Measurements from ENCODE around the gene LIME1. TPM values are rescaled to one million over a fixed set of nuclear protein-coding genes. Genes with fewer than 3 reads are reported as not detected.

LIME1 gene
- total and polyA plus RNA-seq, 10 of the 15 experiments (the other 5 are each of a cell fraction or from before 2014, with no cell fraction given) = 0.35 to 154 (median 49.9) TPM

- Histone ChIP-seq H3K27me3 (replicated peaks in 1 of 2; ENCODE audit: control insufficient read depth in 2 of 2, insufficient read depth in 2 of 2, low read length in 1 of 2) (no peaks in the 10 kb centered on the region), H3K79me2 (ENCODE audit: control insufficient read depth, insufficient read depth, low read length) (peaks cover 29% of the 10 kb centered on the region), H3K36me3 (ENCODE audit: control insufficient read depth in 2 of 2, insufficient read depth in 2 of 2, low read length in 1 of 2) (peaks cover 8 to 25% of the 10 kb centered on the region in 2 experiments; a peak in 3 of 4 replicates), H3K9me3 (replicated peaks; ENCODE audit: control insufficient read depth, insufficient read depth, low read length) (0 out of 3 replicates have a peak, but pooled peaks cover under 1% of the 10 kb centered on the region), H3K4me3 (no peak overlapping the region), H4K20me1 (ENCODE audit: control insufficient read depth, insufficient read depth) (no peaks in the 10 kb centered on the region), H3K27ac (ENCODE audit: control insufficient read depth, insufficient read depth) (no peak overlapping the region), H3K4me1 (ENCODE audit: control insufficient read depth, insufficient read depth, low read length) (peaks cover 44% of the 10 kb centered on the region), H3K9ac (ENCODE audit: control insufficient read depth, insufficient read depth, low read length) (no peak overlapping the region), H3K4me2 (ENCODE audit: control insufficient read depth, insufficient read depth) (no peak overlapping the region), H2AFZ (ENCODE audit: control insufficient read depth, low read depth, low read length) (no peak overlapping the region)
- intact Hi-C loops (cut with micrococcal nuclease; ENCODE audit: unreplicated experiment) = no loop called here
- 97% methylated on average over 48 of the region's 48 CpGs for WGBS (ENCODE audit: insufficient coverage, insufficient replicate concordance, low lambda C conversion rate, missing lambda C conversion rate)
- BruUV-seq (replicated peaks) = TSS peak; percentile 53
- RAD21 ChIA-PET (ENCODE audit: unreplicated experiment) = interaction anchor here (1.3 to 4.2 kb wide), 5 partner anchors 7 to 198 kb away, joined by 3 to 32 read pairs (median 5); partner anchors contain the start of genes ARFRP1, PTK6 and ZGPAT
- no peak for ATAC-seq
- FAIRE-seq = no peak
- in situ Hi-C loops (cut with MboI) = no loop called here
- POLR2A ChIA-PET = interaction anchor here (1.4 to 2.1 kb wide), 2 partner anchors 29 to 130 kb away, joined by 4 to 6 read pairs; partner anchors contain the start of gene TPD52L2
- DNase-seq (ENCODE audit: low read depth, low spot score) = no peak
- CTCF ChIA-PET = interaction anchor here (1.3 to 2.9 kb wide), 2 partner anchors 28 to 93 kb away, joined by 5 to 28 read pairs; partner anchors contain the start of genes ARFRP1 and ZGPAT
- SMC1A ChIA-PET (ENCODE audit: uncharacterized antibody, unreplicated experiment) = interaction anchor here (1.2 to 1.5 kb wide), 3 partner anchors 8 to 37 kb away, joined by 3 to 4 read pairs (median 4); no protein-coding TSS in a partner anchor
- TF ChIP-seq HDAC6 (IDR thresholded peaks at IDR 0.05; ENCODE audit: unreplicated experiment) (no peak), ZNF217 (IDR thresholded peaks at IDR 0.05) (no peak), SMC3 (IDR thresholded peaks at IDR 0.05; ENCODE audit: borderline replicate concordance, low read length) (no peak), ASH2L (IDR thresholded peaks at IDR 0.05; ENCODE audit: borderline replicate concordance, low read depth) (no peak), RELB (IDR thresholded peaks at IDR 0.05; ENCODE audit: low read depth) (no peak), KLF5 (IDR thresholded peaks at IDR 0.05; ENCODE audit: partially characterized antibody) (no peak), MYC (IDR thresholded peaks at IDR 0.05; ENCODE audit: insufficient read depth, insufficient read length, insufficient replicate concordance, low read length, severe bottlenecking) (no peak), SIX5 (IDR thresholded peaks at IDR 0.05; ENCODE audit: low read depth, low read length, severe bottlenecking) (no peak), SMAD5 (IDR thresholded peaks at IDR 0.05; ENCODE audit: low read depth) (no peak), FOXM1 (IDR thresholded peaks at IDR 0.05; ENCODE audit: low read depth, low read length) (no peak), IKZF2 (IDR thresholded peaks at IDR 0.05) (no peak), ZNF384 (IDR thresholded peaks at IDR 0.05; ENCODE audit: borderline replicate concordance, low read depth, low read length) (no peak), ZSCAN29 (IDR thresholded peaks at IDR 0.05) (no peak), TARDBP (IDR thresholded peaks at IDR 0.05; ENCODE audit: borderline replicate concordance) (no peak), PAX8 (IDR thresholded peaks at IDR 0.05) (no peak), E2F8 (IDR thresholded peaks at IDR 0.05; ENCODE audit: low read depth, partially characterized antibody) (no peak), KDM1A (IDR thresholded peaks at IDR 0.05; ENCODE audit: borderline replicate concordance) (no peak)
These were observed 1.3 kb upstream of the LIME1 start for GRCh38 chr20:63734946-63735858.

Measured in GM12878 (cell line).